Neural progenitor cell (in vitro differentiated cells): Measurements from ENCODE around the gene FARS2. TPM values are rescaled to one million over a fixed set of nuclear protein-coding genes. Genes with fewer than 3 reads are reported as not detected.

ENCODE experiments used
- DNase-seq: peaks from one replicate; pipeline ENCODE4 v3.0.0-alpha.2; 2016; ENCODE audit warnings: low spot score
- H2AFZ ChIP-seq: fragments of 200-600 bp; sonication (generic); replicated peaks from 2 replicates; pipeline ENCODE4 v1.6.1; 2016; ENCODE audit warnings: antibody characterized with exemption
- H3F3A ChIP-seq: fragments of 200-600 bp; sonication (generic); 2 replicates; pipeline ENCODE4 v1.6.1; 2016; ENCODE audit warnings: antibody characterized with exemption, low read depth
- H3K27ac ChIP-seq: fragments of 200-600 bp; sonication (generic); 2 replicates; pipeline ENCODE4 v1.5.1; 2016; ENCODE audit warnings: mild to moderate bottlenecking
- H3K27me3 ChIP-seq: fragments of 200-600 bp; sonication (generic); 2 replicates; pipeline ENCODE4 v1.6.1; 2016; ENCODE audit warnings: mild to moderate bottlenecking, moderate library complexity
- H3K36me3 ChIP-seq: fragments of 200-600 bp; sonication (generic); 2 replicates; pipeline ENCODE4 v1.5.1; 2016
- H3K4me1 ChIP-seq: fragments of 200-600 bp; sonication (generic); 2 replicates; pipeline ENCODE4 v1.6.1; 2016; ENCODE audit warnings: mixed run types
- H3K4me2 ChIP-seq: fragments of 200-600 bp; sonication (generic); 2 replicates; pipeline ENCODE4 v1.6.1; 2016
- H3K4me3 ChIP-seq: fragments of 200-600 bp; sonication (generic); 2 replicates; pipeline ENCODE4 v1.5.1; 2016
- H3K79me2 ChIP-seq: fragments of 200-600 bp; sonication (generic); 2 replicates; pipeline ENCODE4 v1.6.1; 2016; ENCODE audit warnings: low read depth
- H3K9ac ChIP-seq: fragments of 200-600 bp; sonication (generic); 2 replicates; pipeline ENCODE4 v1.6.1; 2016
- H3K9me3 ChIP-seq: fragments of 200-600 bp; sonication (generic); 2 replicates; pipeline ENCODE4 v1.5.1; 2016; ENCODE audit warnings: low read depth
- H4K20me1 ChIP-seq: fragments of 200-600 bp; sonication (generic); 2 replicates; pipeline ENCODE4 v1.6.1; 2016; ENCODE audit warnings: low read depth
- H3K27ac Mint-ChIP-seq: 3 replicates; pipeline ENCODE4 v1.8.0; 2021; ENCODE audit warnings: mixed read lengths
- H3K27me3 Mint-ChIP-seq: 2 replicates; pipeline ENCODE4 v1.8.0; 2022; ENCODE audit warnings: low read depth, mild to moderate bottlenecking, inconsistent platforms, moderate library complexity, mixed read lengths; ENCODE audit not compliant: insufficient read depth
- H3K36me3 Mint-ChIP-seq: 3 replicates; pipeline ENCODE4 v1.8.0; 2021; ENCODE audit warnings: mixed read lengths
- H3K4me1 Mint-ChIP-seq: 3 replicates; pipeline ENCODE4 v1.8.0; 2021; ENCODE audit warnings: mixed read lengths
- H3K4me3 Mint-ChIP-seq: 3 replicates; pipeline ENCODE4 v1.8.0; 2021; ENCODE audit warnings: mild to moderate bottlenecking, moderate library complexity, mixed read lengths
- H3K9me3 Mint-ChIP-seq: 3 replicates; pipeline ENCODE4 v1.8.0; 2020; ENCODE audit warnings: mixed read lengths
- EZH2 ChIP-seq: fragments of 200-600 bp; sonication (generic); IDR thresholded peaks from 2 replicates; pipeline ENCODE4 v1.6.1; 2017; ENCODE audit warnings: antibody characterized with exemption, mild to moderate bottlenecking, moderate library complexity
- EZH2phosphoT487 ChIP-seq: fragments of 200-600 bp; sonication (generic); IDR thresholded peaks from 2 replicates; pipeline ENCODE4 v1.6.1; 2017; ENCODE audit warnings: antibody characterized with exemption
- total RNA-seq: library from RNA; depleted of rRNA; stranded (reverse); fragments of >200 nt; gene quantifications from 2 replicates; pipeline ENCODE4 v1.2.3, GENCODE V29; 2015; ENCODE audit warnings: low replicate concordance
- TF ChIP-seq, protein P1 (sequence below): fragments of 200-600 bp; sonication (generic); IDR thresholded peaks from 2 replicates; pipeline ENCODE4 v1.5.1; 2017; ENCODE audit warnings: antibody characterized with exemption, mild to moderate bottlenecking

FARS2 gene
- total RNA-seq, 1 donor from 2014 or later: 10.8 TPM

DNA sequence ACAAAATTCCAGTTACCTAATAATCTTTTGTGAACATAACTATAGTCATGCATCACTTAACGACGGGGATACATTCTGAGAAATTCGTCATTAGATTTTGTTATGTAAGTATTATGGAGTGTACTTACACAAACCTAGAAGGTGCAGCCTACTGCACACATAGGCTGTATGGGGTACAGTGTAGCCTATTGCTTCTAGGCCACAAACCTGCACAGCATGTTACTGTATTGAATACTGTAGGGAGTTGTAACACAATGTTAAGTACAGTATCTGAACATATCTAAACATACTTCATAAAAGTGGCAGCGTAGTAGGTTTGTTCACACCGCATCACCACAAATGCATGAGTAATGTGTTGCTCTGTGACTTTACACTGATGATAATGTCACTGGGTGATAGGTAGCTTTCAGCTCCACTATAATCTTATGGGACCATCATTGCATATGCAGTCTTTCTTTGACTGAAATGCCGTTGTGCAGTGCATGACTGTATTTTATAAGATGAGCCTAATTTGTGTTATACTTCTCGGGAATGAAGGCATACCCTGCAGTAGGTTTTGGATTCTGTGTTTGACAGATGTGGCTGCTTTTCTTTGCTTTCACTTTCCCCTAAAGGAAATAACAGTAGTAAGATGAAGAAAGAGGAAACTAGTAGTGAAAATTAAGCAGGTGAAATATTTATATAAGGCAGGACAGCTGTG is 365.6 kb downstream of the FARS2 start:
- DNase-seq: no peak
- Mint-ChIP-seq H3K4me1 (peaks cover 10% of the 10 kb centered on the region), H3K4me3 (no peak overlapping the region), H3K36me3 (peaks cover 3% of the 10 kb centered on the region), H3K9me3 (no peaks in the 10 kb centered on the region), H3K27me3 (peaks cover 5% of the 10 kb centered on the region), H3K27ac (no peak overlapping the region)
- H3F3A ChIP-seq: no peaks in the 10 kb centered on the region
- no peaks in the 10 kb centered on the region for H3K9me3 ChIP-seq
- no peaks in the 10 kb centered on the region for H3K36me3 ChIP-seq
- H3K4me1 ChIP-seq: no peaks in the 10 kb centered on the region
- no peak overlapping the region for H2AFZ ChIP-seq
- H4K20me1 ChIP-seq: no peaks in the 10 kb centered on the region
- H3K4me2 ChIP-seq: no peak overlapping the region
- H3K4me3 ChIP-seq: no peak overlapping the region
- no peak overlapping the region for H3K9ac ChIP-seq
- H3K79me2 ChIP-seq: no peaks in the 10 kb centered on the region
- TF ChIP-seq EZH2: no peak
- no peak for TF ChIP-seq EZH2phosphoT487
- TF ChIP-seq, protein P1, sequence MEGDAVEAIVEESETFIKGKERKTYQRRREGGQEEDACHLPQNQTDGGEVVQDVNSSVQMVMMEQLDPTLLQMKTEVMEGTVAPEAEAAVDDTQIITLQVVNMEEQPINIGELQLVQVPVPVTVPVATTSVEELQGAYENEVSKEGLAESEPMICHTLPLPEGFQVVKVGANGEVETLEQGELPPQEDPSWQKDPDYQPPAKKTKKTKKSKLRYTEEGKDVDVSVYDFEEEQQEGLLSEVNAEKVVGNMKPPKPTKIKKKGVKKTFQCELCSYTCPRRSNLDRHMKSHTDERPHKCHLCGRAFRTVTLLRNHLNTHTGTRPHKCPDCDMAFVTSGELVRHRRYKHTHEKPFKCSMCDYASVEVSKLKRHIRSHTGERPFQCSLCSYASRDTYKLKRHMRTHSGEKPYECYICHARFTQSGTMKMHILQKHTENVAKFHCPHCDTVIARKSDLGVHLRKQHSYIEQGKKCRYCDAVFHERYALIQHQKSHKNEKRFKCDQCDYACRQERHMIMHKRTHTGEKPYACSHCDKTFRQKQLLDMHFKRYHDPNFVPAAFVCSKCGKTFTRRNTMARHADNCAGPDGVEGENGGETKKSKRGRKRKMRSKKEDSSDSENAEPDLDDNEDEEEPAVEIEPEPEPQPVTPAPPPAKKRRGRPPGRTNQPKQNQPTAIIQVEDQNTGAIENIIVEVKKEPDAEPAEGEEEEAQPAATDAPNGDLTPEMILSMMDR: no peak
- no peak overlapping the region for H3K27ac ChIP-seq
- H3K27me3 ChIP-seq: no peaks in the 10 kb centered on the region

DNA sequence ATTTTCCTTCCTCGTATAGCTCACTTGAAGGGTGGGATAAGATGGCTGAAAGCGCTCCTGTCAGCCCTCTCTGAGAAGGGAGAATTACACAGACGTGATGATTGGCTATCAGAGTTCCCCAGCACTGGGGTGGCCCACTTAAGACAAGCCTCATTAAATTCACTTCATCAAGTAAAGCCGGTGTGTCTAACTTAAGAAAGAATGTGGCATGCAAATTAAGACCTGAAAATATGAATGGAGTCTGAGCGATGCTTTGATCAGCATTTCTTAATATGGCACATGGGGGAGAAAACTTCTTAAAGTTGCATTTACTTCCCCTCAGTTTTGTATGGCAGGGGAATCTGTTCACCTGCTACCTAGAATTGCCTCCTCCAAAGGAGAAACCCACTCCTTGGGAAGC is 369.3 kb downstream of the FARS2 start:
- Mint-ChIP-seq H3K27me3 (peaks cover 5% of the 10 kb centered on the region), H3K9me3 (no peaks in the 10 kb centered on the region), H3K4me1 (peaks cover 7% of the 10 kb centered on the region), H3K36me3 (no peaks in the 10 kb centered on the region), H3K4me3 (no peak overlapping the region), H3K27ac (no peak overlapping the region)
- Histone ChIP-seq H3K27ac (no peak overlapping the region), H3K27me3 (no peaks in the 10 kb centered on the region), H3F3A (no peaks in the 10 kb centered on the region), H4K20me1 (no peaks in the 10 kb centered on the region), H3K79me2 (no peaks in the 10 kb centered on the region), H3K9ac (no peak overlapping the region), H3K9me3 (no peaks in the 10 kb centered on the region), H3K4me1 (no peaks in the 10 kb centered on the region), H3K4me3 (no peak overlapping the region), H2AFZ (no peak overlapping the region), H3K4me2 (no peak overlapping the region), H3K36me3 (no peaks in the 10 kb centered on the region)
- DNase-seq: no peak
- TF ChIP-seq EZH2phosphoT487 (no peak), EZH2 (no peak)
- TF ChIP-seq, protein P1: no peak

DNA sequence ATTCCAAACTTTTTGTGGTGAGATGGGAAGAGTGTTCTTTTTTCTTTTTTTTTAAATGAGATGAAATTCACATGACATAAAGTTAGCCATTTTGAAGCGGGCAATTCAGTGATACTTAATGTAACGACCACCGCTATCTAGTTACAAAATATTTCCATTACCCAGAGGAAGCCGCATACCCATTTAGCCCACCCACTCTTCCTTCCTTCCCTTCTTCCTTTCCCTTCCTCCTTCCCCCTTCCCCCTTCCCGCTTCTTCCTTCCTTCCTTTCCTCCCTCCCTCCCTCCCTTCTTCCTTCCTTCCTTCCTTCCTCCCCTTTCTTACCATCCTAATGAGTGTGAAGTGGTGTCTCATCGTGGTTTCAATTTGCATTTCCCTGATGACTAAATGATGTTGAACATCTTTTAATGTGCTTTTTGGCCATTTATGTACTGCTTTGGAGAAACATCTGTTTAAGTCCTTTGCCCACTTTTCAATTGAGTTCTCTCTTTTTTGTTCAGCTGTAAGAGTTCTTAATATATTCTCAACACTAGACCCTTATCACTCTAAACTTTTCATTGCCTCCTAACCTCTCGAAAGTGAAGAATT is 371.1 kb downstream of the FARS2 start:
- DNase-seq: no peak
- Histone ChIP-seq H4K20me1 (no peaks in the 10 kb centered on the region), H3K9me3 (no peaks in the 10 kb centered on the region), H3K36me3 (no peaks in the 10 kb centered on the region), H2AFZ (no peak overlapping the region), H3K4me3 (no peak overlapping the region), H3K9ac (no peak overlapping the region), H3K79me2 (no peaks in the 10 kb centered on the region), H3K27ac (no peak overlapping the region), H3F3A (no peaks in the 10 kb centered on the region), H3K4me1 (no peaks in the 10 kb centered on the region), H3K4me2 (no peak overlapping the region), H3K27me3 (no peaks in the 10 kb centered on the region)
- no peak overlapping the region for H3K4me3 Mint-ChIP-seq
- TF ChIP-seq, protein P1: no peak
- no peak for TF ChIP-seq EZH2
- TF ChIP-seq EZH2phosphoT487: no peak
- peaks cover 5% of the 10 kb centered on the region for H3K27me3 Mint-ChIP-seq
- no peak overlapping the region for H3K27ac Mint-ChIP-seq
- H3K4me1 Mint-ChIP-seq: peaks cover 7% of the 10 kb centered on the region
- no peaks in the 10 kb centered on the region for H3K9me3 Mint-ChIP-seq
- no peaks in the 10 kb centered on the region for H3K36me3 Mint-ChIP-seq
